SK-N-MC (cell line): ENCODE results near the gene SEMA3B.

Experiments used
- DNase-seq: peaks from one replicate; pipeline ENCODE4 v3.0.0-alpha.2; 2011; ENCODE audit warnings: low read depth, low spot score
- H3K27ac ChIP-seq: fragments of 200-600 bp; sonication (generic); 2 replicates; pipeline ENCODE4 v1.5.1; 2016; ENCODE audit warnings: mixed run types
- H3K36me3 ChIP-seq: fragments of 200-600 bp; sonication (generic); 2 replicates; pipeline ENCODE4 v1.6.1; 2017; ENCODE audit warnings: antibody characterized with exemption, low read length, mixed read lengths; ENCODE audit not compliant: insufficient read depth
- H3K4me3 ChIP-seq: fragments of 200-600 bp; sonication (generic); 2 replicates; pipeline ENCODE4 v1.5.1; 2016
- H3K9ac ChIP-seq: fragments of 200-600 bp; sonication (generic); 2 replicates; pipeline ENCODE4 v1.8.0; 2017; ENCODE audit warnings: mixed run types, mixed read lengths; ENCODE audit not compliant: insufficient read length
- H3K9me3 ChIP-seq: fragments of 200-600 bp; sonication (generic); 2 replicates; pipeline ENCODE4 v1.6.1; 2017; ENCODE audit warnings: low read depth, mild to moderate bottlenecking, antibody characterized with exemption, low read length, moderate library complexity, mixed read lengths
- EZH2 ChIP-seq: fragments of 200-600 bp; sonication (generic); IDR thresholded peaks from one replicate; pipeline ENCODE4 v1.6.1; 2017; ENCODE audit warnings: antibody characterized with exemption
- FOXP2 ChIP-seq: optimal IDR thresholded peaks from 2 replicates; pipeline ENCODE3; 2011; ENCODE audit warnings: mild to moderate bottlenecking, moderate library complexity; ENCODE audit not compliant: insufficient read depth; ENCODE audit errors: extremely low read length, control extremely low read depth
- POLR2AphosphoS5 ChIP-seq: IDR thresholded peaks from 2 replicates; pipeline ENCODE4 v1.6.1; 2012; ENCODE audit warnings: mild to moderate bottlenecking, low read depth, low read length, borderline replicate concordance

SEMA3B gene

DNA sequence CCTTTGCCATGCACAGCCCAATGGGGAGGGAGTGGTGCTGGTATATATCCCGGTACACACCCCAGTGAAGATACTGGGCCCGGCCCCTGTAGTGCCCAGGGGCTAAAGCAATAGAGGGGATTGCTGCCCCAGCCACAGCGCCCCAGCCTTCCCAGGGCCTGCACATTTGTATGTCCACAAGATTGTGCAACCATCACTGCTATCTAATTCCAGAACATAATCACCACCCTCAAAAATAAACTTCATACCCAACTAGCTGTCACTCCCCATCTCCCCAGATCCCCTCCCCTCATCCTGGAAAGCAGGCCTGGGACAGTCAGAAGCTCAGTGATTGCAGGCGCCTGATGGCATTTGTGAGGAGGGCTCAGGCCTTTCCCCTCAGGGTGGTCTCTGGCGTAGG lies 19.5 kb upstream of the SEMA3B start:
- no peak for TF ChIP-seq EZH2
- H3K36me3 ChIP-seq, result no peaks in the 10 kb centered on the region

DNA sequence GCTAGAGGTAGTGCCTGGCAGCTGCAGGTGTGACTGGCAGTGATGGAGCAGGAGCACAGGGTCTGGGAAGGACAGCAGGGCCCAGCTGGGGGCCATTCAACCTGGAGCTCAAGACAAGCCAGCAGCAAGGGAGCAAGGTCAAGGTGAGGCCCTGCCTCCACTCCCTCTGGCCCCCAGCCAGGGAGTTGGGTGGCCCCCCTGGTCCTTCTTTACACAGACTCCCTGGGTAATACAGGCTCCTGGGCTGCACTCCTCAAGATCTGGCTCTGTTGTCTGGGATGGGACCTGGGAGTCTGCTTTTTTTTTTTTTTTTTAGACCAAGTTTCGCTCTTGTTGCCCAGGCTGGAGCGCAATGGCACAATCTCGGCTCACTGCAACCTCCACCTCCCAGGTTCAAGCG lies 18.4 kb upstream of the SEMA3B start:
- no peak overlapping the region for H3K4me3 ChIP-seq
- TF ChIP-seq EZH2 (no peak), POLR2AphosphoS5 (no peak), FOXP2 (no peak)
- no peak overlapping the region for H3K27ac ChIP-seq
- no peaks in the 10 kb centered on the region for H3K36me3 ChIP-seq
- H3K9me3 ChIP-seq, result no peaks in the 10 kb centered on the region
- no peak for DNase-seq
- no peak overlapping the region for H3K9ac ChIP-seq

More for the DNA sequence above, 19.5 kb upstream of the SEMA3B start:
- Histone ChIP-seq H3K9ac (no peak overlapping the region), H3K27ac (no peak overlapping the region), H3K4me3 (no peak overlapping the region), H3K9me3 (no peaks in the 10 kb centered on the region)
- no peak for DNase-seq

DNA sequence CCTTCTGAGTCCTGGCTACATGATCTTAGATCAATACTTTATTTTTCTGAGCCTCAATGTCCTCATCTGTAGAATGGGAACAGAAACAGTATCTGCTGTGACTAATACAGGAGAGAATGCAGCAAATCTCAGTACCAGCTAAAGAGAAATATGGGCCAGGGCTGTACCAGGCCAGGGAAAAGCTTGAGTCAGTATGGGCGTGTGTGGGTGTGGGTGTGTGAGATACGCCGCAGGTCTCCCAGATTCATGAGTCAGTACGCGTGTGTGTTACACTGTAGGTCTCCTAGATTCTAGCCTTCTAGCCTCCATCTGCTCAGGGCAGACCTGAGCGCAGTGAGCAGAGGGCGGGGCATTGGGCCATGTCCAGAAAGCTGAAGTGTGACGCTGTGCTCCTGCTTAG lies 17.7 kb upstream of the SEMA3B start:
- Histone ChIP-seq H3K36me3 (no peaks in the 10 kb centered on the region; the same call in 1 of the 2 replicates), H3K27ac (no peak overlapping the region), H3K4me3 (no peak overlapping the region), H3K9ac (no peak overlapping the region), H3K9me3 (no peaks in the 10 kb centered on the region)
- no peak for TF ChIP-seq FOXP2
- TF ChIP-seq POLR2AphosphoS5, result no peak
- no peak for TF ChIP-seq EZH2
- DNase-seq, result no peak

DNA sequence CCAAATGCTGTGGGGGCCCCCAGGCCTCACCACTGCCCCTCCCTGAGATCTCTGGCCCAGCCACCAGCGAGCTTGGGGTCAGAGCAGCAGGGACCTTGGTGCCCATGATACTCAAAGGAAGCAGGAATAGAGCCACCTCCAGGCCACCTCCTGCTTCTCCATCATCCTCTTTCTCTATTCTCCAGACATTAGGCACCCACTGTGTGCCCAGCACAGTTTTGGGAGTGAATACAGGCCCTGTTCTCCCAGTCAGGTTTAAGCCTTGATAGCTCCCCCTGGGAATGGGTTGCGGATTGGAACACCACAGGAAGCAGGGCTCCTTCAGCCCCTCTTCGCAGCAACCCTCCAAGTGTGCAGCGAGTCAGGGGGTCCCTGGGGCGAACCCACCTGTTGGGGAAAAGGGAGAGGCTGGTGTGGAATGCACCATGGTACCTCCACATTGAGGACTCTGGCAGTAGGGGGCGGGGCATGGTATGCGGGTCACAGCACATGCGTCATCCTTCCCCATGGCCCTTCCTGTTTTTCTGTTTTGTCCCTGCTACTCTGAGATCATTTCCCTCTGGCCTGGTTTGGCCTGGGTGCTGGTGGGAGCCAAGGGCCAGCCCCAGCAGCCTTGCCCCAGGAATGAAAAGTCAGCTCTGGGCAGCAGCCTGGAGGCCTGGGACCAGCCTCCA lies 14.2 kb upstream of the SEMA3B start:
- Histone ChIP-seq H3K9me3 (no peaks in the 10 kb centered on the region), H3K9ac (no peak overlapping the region), H3K36me3 (peaks cover 10% of the 10 kb centered on the region; the same call in 1 of the 2 replicates), H3K27ac (no peak overlapping the region), H3K4me3 (no peak overlapping the region)
- no peak for DNase-seq
- TF ChIP-seq POLR2AphosphoS5 (no peak), FOXP2 (no peak), EZH2 (no peak)

DNA sequence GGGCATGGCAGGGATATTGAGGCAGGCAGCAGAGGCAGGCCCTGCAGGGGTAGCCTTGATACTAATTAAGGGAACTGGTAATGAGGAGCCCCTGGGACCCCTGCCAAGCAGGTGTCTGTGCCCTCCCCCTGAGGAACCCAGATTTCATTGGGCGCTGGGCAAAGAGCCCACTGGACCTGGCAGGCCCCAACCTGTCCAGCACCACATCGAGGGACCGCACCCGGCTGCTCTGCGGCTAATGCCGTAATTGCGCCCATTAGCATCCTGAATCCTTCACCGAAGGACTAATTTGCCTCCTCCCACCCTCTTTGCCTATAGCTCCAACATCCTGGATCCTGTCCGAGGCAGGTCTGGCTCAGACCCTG lies 13.7 kb upstream of the SEMA3B start:
- H3K36me3 ChIP-seq, result peaks cover 10% of the 10 kb centered on the region; the same call in 1 of the 2 replicates

DNA sequence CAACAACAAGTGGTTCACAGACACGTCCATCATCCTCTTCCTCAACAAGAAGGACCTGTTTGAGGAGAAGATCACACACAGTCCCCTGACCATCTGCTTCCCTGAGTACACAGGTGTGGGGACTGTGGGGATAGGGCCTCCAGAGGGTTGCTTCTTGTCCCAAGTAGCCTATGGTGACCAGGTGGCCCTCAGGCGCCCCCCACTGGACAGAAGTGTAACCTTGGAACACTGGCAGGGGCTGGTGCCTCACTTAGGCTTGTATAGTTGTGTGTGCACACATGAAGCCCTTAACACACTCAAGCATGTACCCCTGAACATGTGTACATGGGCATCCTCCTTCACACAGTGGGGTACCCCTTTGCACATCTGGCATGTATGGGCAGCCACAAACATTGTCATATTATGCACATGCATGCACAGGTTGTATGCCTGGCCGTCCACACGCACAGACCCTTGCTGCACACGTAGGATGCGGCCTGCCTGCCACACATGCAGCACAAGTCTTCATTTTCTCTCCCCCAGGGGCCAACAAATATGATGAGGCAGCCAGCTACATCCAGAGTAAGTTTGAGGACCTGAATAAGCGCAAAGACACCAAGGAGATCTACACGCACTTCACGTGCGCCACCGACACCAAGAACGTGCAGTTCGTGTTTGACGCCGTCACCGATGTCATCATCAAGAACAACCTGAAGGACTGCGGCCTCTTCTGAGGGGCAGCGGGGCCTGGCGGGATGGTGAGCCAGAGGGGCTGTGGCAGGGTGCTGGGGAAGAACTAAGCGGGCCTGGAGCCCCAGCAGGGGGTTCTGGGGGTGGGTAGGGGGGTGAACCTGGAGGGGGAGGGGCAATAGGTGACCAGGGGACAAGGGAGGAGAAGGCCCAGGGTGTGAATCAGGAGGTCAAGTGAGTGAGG lies 11.7 kb upstream of the SEMA3B start:
- H3K27ac ChIP-seq, result no peak overlapping the region
- no peaks in the 10 kb centered on the region for H3K9me3 ChIP-seq
- no peak overlapping the region for H3K9ac ChIP-seq
- no peak overlapping the region for H3K4me3 ChIP-seq
- DNase-seq, result no peak
- TF ChIP-seq POLR2AphosphoS5 (no peak), FOXP2 (no peak), EZH2 (no peak)
- H3K36me3 ChIP-seq, result peaks cover 10% of the 10 kb centered on the region; the same call in 1 of the 2 replicates

More for the DNA sequence above, 13.7 kb upstream of the SEMA3B start:
- H3K9me3 ChIP-seq, result no peaks in the 10 kb centered on the region
- no peak for DNase-seq
- H3K27ac ChIP-seq, result no peak overlapping the region
- no peak for TF ChIP-seq EZH2
- no peak for TF ChIP-seq POLR2AphosphoS5
- TF ChIP-seq FOXP2, result no peak
- no peak overlapping the region for H3K4me3 ChIP-seq
- H3K9ac ChIP-seq, result no peak overlapping the region

DNA sequence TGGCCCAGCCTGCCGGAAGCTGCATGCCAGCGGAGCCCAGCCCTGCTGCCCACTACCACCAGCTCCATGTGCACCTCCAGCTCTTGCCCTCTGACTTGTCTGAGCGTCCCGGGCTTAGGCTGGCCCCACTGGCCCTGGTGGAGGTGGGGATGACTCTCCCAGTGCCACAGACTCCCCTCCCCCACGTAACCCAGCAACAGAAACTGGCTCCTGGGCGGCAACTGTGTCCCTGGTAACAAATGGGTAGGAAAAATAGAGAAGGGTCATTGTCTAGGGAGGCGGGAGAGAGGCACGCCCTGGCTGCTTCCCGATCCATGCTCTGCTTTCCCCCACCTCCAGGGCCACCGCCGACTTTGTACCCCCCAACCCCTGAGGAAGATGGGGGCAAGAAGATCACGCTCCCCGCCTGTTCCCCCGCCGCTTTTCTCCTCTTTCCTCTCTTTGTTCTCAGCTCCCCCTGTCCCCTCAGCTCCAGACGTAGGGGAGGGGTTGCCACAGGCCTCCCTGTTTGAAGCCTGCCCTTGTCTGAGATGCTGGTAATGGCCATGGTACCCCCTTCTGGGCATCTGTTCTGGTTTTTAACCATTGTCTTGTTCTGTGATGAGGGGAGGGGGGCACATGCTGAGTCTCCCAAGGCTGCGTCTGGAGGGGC lies 10.8 kb upstream of the SEMA3B start:
- Histone ChIP-seq H3K9ac (no peak overlapping the region), H3K9me3 (no peaks in the 10 kb centered on the region), H3K36me3 (peaks cover 10% of the 10 kb centered on the region; the same call in 1 of the 2 replicates), H3K4me3 (no peak overlapping the region), H3K27ac (no peak overlapping the region)
- TF ChIP-seq EZH2 (no peak), POLR2AphosphoS5 (no peak), FOXP2 (no peak)
- no peak for DNase-seq

DNA sequence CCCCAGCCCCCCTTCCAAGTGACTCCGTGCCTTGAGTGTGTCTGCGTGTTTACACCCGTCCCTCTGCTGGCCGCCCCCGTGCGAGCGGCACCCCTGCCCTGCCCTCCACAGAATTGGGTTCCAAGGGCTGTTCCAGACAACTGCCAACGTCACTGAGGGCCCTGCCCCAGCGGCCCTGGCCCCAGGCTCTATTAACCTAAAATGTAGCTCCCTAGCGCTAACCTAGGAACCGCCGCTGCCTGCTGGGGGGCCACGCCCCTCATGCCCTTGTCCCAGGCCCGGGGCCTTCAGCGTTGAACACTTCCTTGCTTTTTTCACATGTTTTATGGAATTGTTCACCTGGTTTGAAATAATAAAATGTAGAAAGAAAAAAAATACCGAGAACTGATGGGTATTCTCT lies 10.0 kb upstream of the SEMA3B start:
- Histone ChIP-seq H3K4me3 (no peak overlapping the region), H3K9me3 (no peaks in the 10 kb centered on the region), H3K9ac (no peak overlapping the region), H3K27ac (no peak overlapping the region; the same call in 1 of the 2 replicates), H3K36me3 (peaks cover 10% of the 10 kb centered on the region; the same call in 1 of the 2 replicates)
- no peak for DNase-seq
- TF ChIP-seq EZH2, result no peak
- no peak for TF ChIP-seq POLR2AphosphoS5
- no peak for TF ChIP-seq FOXP2
